Measurements from ENCODE around the gene TTBK2.

- TF ChIP-seq POLR2AphosphoS5 (IDR thresholded peaks at IDR 0.05; ENCODE audit: low read depth, low read length), result no peak
- TF ChIP-seq TAF1 (IDR thresholded peaks at IDR 0.05; ENCODE audit: low read depth, low read length), result no peak
- no peak for TF ChIP-seq POLR2A (IDR thresholded peaks at IDR 0.05; ENCODE audit: low read depth, low read length)
- TF ChIP-seq POU2F2 (IDR thresholded peaks at IDR 0.05; ENCODE audit: low read depth, low read length), result no peak
- no peak for TF ChIP-seq SPI1 (IDR thresholded peaks at IDR 0.05; ENCODE audit: low read depth, low read length)
- no peak for TF ChIP-seq PAX5 (IDR thresholded peaks at IDR 0.05; ENCODE audit: insufficient read depth, low read length, severe bottlenecking)
These were observed 208.8 kb downstream of the TTBK2 start for GRCh38 chr15:42711746-42712145.

All from GM12891 (cell line).